SK-N-SH (cell line): ENCODE measurements around the gene PRKAR1A.

Experiments
- EP300 ChIP-seq, 2 experiments: IDR thresholded peaks; 2 replicates each; pipeline versions ENCODE4 v1.4.0 to v1.6.1; 2012; ENCODE audit warnings: borderline replicate concordance in 1 of 2, low read depth in 1 of 2, low read length in 1 of 2
- FOSL2 ChIP-seq: IDR thresholded peaks from 2 replicates; pipeline ENCODE4 v1.4.0; 2012; ENCODE audit warnings: low read depth, mild to moderate bottlenecking, moderate library complexity, borderline replicate concordance
- GATA2 ChIP-seq: sonication (generic); formaldehyde crosslinking; IDR thresholded peaks from 2 replicates; pipeline ENCODE4 v1.5.0; 2020; ENCODE audit warnings: mild to moderate bottlenecking, missing genetic modification reagents
- MXI1 ChIP-seq: IDR thresholded peaks from 2 replicates; pipeline ENCODE4 v1.6.1; 2012; ENCODE audit warnings: mild to moderate bottlenecking, low read depth, low read length, improper control_type of control experiment
- NRF1 ChIP-seq: IDR thresholded peaks from 2 replicates; pipeline ENCODE4 v1.6.1; 2012; ENCODE audit warnings: low read depth, mild to moderate bottlenecking, low read length
- SIN3A ChIP-seq: IDR thresholded peaks from 2 replicates; pipeline ENCODE4 v1.6.1; 2012; ENCODE audit warnings: low read depth, mild to moderate bottlenecking, low read length, moderate library complexity, borderline replicate concordance
- TEAD4 ChIP-seq: IDR thresholded peaks from 2 replicates; pipeline ENCODE4 v1.4.0; 2012; ENCODE audit warnings: mild to moderate bottlenecking, borderline replicate concordance; ENCODE audit not compliant: insufficient read depth
- TF ChIP-seq, protein P1 (sequence below): fragments of 200-600 bp; sonication (generic); IDR thresholded peaks from 2 replicates; pipeline ENCODE4 v1.6.1; 2017; ENCODE audit warnings: antibody characterized with exemption, mild to moderate bottlenecking, moderate library complexity
- TF ChIP-seq, protein P2 (sequence below): IDR thresholded peaks from 2 replicates; pipeline ENCODE4 v1.4.0; 2012; ENCODE audit warnings: low read depth
- TF ChIP-seq, protein P3 (sequence below): IDR thresholded peaks from 2 replicates; pipeline ENCODE4 v1.6.1; 2012; ENCODE audit warnings: mild to moderate bottlenecking, low read depth, low read length, moderate library complexity

DNA sequence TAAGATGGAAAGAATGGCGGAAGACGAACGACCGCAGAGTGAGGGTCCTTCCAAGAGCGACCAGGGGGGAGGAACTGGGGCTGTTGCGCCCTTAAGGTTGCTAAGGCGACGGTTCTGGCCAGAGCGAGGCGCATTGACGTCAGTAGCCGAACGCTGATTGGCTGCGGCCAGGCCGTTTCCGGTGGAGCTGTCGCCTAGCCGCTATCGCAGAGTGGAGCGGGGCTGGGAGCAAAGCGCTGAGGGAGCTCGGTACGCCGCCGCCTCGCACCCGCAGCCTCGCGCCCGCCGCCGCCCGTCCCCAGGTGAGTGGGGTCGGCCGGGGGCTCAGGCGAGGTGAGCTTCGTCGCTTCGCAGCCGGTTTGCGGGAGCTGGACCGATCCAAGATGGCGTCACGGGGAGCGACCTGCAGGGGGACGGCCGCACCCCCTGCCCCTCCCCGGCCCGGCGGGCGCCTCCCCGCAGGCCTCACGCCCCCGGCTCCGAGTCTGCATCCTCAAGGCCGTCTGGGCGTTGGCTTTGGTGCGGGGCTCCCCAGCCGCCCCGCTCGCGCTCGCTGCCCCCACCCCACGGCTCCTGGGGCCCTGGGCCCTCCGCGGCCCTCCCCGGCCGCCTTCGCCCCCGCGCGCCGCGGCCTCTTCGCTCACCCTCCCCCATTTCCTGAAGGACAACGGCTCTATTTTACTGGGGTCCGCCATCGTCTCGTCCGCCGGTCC lies at the start of gene PRKAR1A:
- TF ChIP-seq, protein P1, sequence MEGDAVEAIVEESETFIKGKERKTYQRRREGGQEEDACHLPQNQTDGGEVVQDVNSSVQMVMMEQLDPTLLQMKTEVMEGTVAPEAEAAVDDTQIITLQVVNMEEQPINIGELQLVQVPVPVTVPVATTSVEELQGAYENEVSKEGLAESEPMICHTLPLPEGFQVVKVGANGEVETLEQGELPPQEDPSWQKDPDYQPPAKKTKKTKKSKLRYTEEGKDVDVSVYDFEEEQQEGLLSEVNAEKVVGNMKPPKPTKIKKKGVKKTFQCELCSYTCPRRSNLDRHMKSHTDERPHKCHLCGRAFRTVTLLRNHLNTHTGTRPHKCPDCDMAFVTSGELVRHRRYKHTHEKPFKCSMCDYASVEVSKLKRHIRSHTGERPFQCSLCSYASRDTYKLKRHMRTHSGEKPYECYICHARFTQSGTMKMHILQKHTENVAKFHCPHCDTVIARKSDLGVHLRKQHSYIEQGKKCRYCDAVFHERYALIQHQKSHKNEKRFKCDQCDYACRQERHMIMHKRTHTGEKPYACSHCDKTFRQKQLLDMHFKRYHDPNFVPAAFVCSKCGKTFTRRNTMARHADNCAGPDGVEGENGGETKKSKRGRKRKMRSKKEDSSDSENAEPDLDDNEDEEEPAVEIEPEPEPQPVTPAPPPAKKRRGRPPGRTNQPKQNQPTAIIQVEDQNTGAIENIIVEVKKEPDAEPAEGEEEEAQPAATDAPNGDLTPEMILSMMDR: no peak
- TF ChIP-seq TEAD4 (no peak), EP300 (IDR thresholded peaks at IDR 0.05; ENCODE audit: borderline replicate concordance in 1 of 2, low read depth in 1 of 2, low read length in 1 of 2) (peak in 1 of 2 experiments; percentile 3; a peak in 3 of 4 replicates), NRF1 (no peak), MXI1 (0 out of 2 replicates have a peak, but pooled peaks have one; percentile 5), GATA2 (CRISPR knock-in tag) (0 out of 2 replicates have a peak, but pooled peaks have one; percentile 9), SIN3A (no peak; the same call in 1 of the 2 replicates), FOSL2 (no peak)
- TF ChIP-seq, protein P2, sequence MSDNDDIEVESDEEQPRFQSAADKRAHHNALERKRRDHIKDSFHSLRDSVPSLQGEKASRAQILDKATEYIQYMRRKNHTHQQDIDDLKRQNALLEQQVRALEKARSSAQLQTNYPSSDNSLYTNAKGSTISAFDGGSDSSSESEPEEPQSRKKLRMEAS: peak; percentile 29; the same call in 1 of the 2 replicates
- TF ChIP-seq, protein P3, sequence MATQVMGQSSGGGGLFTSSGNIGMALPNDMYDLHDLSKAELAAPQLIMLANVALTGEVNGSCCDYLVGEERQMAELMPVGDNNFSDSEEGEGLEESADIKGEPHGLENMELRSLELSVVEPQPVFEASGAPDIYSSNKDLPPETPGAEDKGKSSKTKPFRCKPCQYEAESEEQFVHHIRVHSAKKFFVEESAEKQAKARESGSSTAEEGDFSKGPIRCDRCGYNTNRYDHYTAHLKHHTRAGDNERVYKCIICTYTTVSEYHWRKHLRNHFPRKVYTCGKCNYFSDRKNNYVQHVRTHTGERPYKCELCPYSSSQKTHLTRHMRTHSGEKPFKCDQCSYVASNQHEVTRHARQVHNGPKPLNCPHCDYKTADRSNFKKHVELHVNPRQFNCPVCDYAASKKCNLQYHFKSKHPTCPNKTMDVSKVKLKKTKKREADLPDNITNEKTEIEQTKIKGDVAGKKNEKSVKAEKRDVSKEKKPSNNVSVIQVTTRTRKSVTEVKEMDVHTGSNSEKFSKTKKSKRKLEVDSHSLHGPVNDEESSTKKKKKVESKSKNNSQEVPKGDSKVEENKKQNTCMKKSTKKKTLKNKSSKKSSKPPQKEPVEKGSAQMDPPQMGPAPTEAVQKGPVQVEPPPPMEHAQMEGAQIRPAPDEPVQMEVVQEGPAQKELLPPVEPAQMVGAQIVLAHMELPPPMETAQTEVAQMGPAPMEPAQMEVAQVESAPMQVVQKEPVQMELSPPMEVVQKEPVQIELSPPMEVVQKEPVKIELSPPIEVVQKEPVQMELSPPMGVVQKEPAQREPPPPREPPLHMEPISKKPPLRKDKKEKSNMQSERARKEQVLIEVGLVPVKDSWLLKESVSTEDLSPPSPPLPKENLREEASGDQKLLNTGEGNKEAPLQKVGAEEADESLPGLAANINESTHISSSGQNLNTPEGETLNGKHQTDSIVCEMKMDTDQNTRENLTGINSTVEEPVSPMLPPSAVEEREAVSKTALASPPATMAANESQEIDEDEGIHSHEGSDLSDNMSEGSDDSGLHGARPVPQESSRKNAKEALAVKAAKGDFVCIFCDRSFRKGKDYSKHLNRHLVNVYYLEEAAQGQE: no peak
